Colonic mucosa (tissue), 4 donors: ENCODE results near the gene DDRGK1. TPM values are rescaled to one million over a fixed set of nuclear protein-coding genes. Genes with fewer than 3 reads are reported as not detected.

Experiments
- DNase-seq: peaks from one replicate; pipeline ENCODE4 v3.0.0-alpha.2; 2020
- H3K27ac ChIP-seq: fragments of 200-600 bp; one replicate; pipeline ENCODE4 v1.8.0; 2021
- H3K27me3 ChIP-seq: fragments of 200-600 bp; one replicate; pipeline ENCODE4 v1.8.0; 2021
- H3K36me3 ChIP-seq: fragments of 200-600 bp; one replicate; pipeline ENCODE4 v1.8.0; 2021
- H3K4me1 ChIP-seq: fragments of 200-600 bp; one replicate; pipeline ENCODE4 v1.8.0; 2021; ENCODE audit warnings: mild to moderate bottlenecking
- H3K4me3 ChIP-seq: fragments of 200-600 bp; one replicate; pipeline ENCODE4 v1.8.0; 2021
- H3K9ac ChIP-seq, 2 donors: one replicate each; pipeline ENCODE4 v1.7.0; 2013; ENCODE audit warnings: control low read depth in 2 of 2, low read depth in 2 of 2, low read length in 2 of 2
- H3K9me3 ChIP-seq: fragments of 200-600 bp; one replicate; pipeline ENCODE4 v1.8.0; 2021
- CTCF ChIP-seq: fragments of 200-600 bp; IDR thresholded peaks from one replicate; pipeline ENCODE4 v1.8.0; 2022; ENCODE audit warnings: antibody characterized with exemption, mild to moderate bottlenecking
- intact Hi-C: fragments of 100-400 bp; cut with DNase I; formaldehyde crosslinking; loops from one replicate; pipeline ENCODE4 v1.14.1; 2022
- total RNA-seq, 2 donors: library from RNA; stranded (reverse); fragmentation: NEBNext Ultra II Directional in 1 of 2; extraction: Animal tissue kit (Norgen Biotek cat#: 25700) in 1 of 2; gene quantifications; one replicate each; pipeline ENCODE4 v1.2.1, GENCODE V29; 2021
- donor health status: healthy.
- donor health status: DM: no; HTN: no; CAD: no.
- donor health status: DM: no; HTN: no; CAD: no.

DDRGK1 gene
- total RNA-seq, 2 donors from 2014 or later: 57.8 to 88.6 TPM

- no peaks in the 10 kb centered on the region for H3K36me3 ChIP-seq
- peaks cover under 1% of the 10 kb centered on the region for H3K4me1 ChIP-seq
- no peaks in the 10 kb centered on the region for H3K9me3 ChIP-seq
- intact Hi-C loops: no loop called here
- TF ChIP-seq CTCF: no peak
- H3K27ac ChIP-seq: no peak overlapping the region
- no peak for DNase-seq
- H3K27me3 ChIP-seq: peaks cover 31% of the 10 kb centered on the region
- H3K9ac ChIP-seq: no peak overlapping the region
- no peak overlapping the region for H3K4me3 ChIP-seq
Observed at GRCh38 chr20:3243718-3244358, 39.4 kb upstream of the DDRGK1 start.

- H3K27me3 ChIP-seq: peaks cover 39% of the 10 kb centered on the region
Observed at GRCh38 chr20:3242172-3242692, 37.8 kb upstream of the DDRGK1 start.

GRCh38 chr20:3240776-3241363 lies 36.4 kb upstream of the DDRGK1 start:
- Histone ChIP-seq H3K9ac (no peak overlapping the region), H3K27ac (no peak overlapping the region), H3K4me1 (no peaks in the 10 kb centered on the region), H3K4me3 (no peak overlapping the region), H3K36me3 (no peaks in the 10 kb centered on the region), H3K9me3 (no peaks in the 10 kb centered on the region), H3K27me3 (peaks cover 45% of the 10 kb centered on the region)
- intact Hi-C loops: no loop called here
- no peak for DNase-seq
- no peak for TF ChIP-seq CTCF

More at GRCh38 chr20:3242172-3242692, 37.8 kb upstream of the DDRGK1 start:
- Histone ChIP-seq H3K4me1 (no peaks in the 10 kb centered on the region), H3K27ac (no peak overlapping the region), H3K9ac (no peak overlapping the region), H3K4me3 (no peak overlapping the region), H3K36me3 (no peaks in the 10 kb centered on the region), H3K9me3 (no peaks in the 10 kb centered on the region)
- intact Hi-C loops: no loop called here
- DNase-seq: no peak
- no peak for TF ChIP-seq CTCF

GRCh38 chr20:3239867-3240775 lies 35.6 kb upstream of the DDRGK1 start:
- intact Hi-C loops: no loop called here
- no peak for DNase-seq
- no peak for TF ChIP-seq CTCF
- Histone ChIP-seq H3K4me1 (no peaks in the 10 kb centered on the region), H3K4me3 (peak overlapping the region; percentile 64), H3K27ac (no peak overlapping the region), H3K9ac (peak overlapping the region in 1 of 2 donors; percentile 40), H3K9me3 (no peaks in the 10 kb centered on the region), H3K27me3 (peaks cover 45% of the 10 kb centered on the region), H3K36me3 (no peaks in the 10 kb centered on the region)

- Histone ChIP-seq H3K27ac (no peak within 1 kb of the TSS), H3K9ac (peak within 1 kb of the TSS; percentile 40 to 56)
Observed at GRCh38 chr20:3239026-3239866, 34.8 kb upstream of the DDRGK1 start, which contains the start of gene SLC4A11. Gene SLC4A11 (minus strand): TSS chr20:3239190. CDS start chr20:3239137, 53 bp downstream.

More at GRCh38 chr20:3239026-3239866, 34.8 kb upstream of the DDRGK1 start, which contains the start of gene SLC4A11:
- Histone ChIP-seq H3K4me3 (peak within 1 kb of the TSS; percentile 64), H3K9me3 (no peaks in the 10 kb centered on the region), H3K27me3 (peaks cover 45% of the 10 kb centered on the region), H3K4me1 (no peaks in the 10 kb centered on the region), H3K36me3 (no peaks in the 10 kb centered on the region)
- no peak for TF ChIP-seq CTCF
- intact Hi-C loops: no loop called here
- DNase-seq: peak; percentile 85
